ENCODE measurements around the gene LHX2.

Gene LHX2

DNA sequence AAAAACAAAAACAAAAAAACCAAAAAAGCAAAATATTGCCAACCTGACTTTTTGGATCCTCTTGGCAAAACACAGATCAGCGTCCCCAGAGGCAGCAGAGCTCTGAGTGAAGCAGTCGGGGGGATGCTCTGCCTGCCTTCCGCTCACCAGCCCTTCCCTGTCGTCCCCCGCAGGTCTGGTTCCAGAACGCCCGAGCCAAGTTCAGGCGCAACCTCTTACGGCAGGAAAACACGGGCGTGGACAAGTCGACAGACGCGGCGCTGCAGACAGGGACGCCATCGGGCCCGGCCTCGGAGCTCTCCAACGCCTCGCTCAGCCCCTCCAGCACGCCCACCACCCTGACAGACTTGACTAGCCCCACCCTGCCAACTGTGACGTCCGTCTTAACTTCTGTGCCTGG lies 20.7 kb downstream of the LHX2 start:
- no peak for DNase-seq (ENCODE audit: low read depth in 1 of 2, low spot score in 1 of 2)

GRCh38 chr9:124033348-124033747 lies 21.8 kb downstream of the LHX2 start:
- no peak for DNase-seq (ENCODE audit: low read depth in 1 of 2, low spot score in 1 of 2)

DNA sequence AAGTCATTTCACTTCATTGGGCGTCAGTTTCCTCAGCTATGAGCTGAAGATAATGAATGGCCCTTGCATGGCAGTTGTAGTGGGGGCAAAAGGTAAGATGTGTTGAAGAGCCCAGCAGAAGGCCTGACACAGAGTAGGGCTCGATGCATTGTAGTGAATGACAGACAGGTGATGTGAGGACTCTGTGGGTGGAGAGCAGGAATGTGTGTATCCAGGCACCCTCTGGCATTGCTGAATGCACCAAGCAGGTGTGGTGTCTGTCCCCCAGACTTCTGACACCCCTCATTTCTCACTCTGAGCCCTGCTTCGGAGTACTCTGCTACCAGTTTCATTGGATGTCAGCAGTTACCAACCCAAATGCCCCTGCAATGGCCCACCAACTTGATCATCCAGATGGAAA lies 22.4 kb downstream of the LHX2 start:
- no peak for DNase-seq (ENCODE audit: low read depth in 1 of 2, low spot score in 1 of 2)

DNA sequence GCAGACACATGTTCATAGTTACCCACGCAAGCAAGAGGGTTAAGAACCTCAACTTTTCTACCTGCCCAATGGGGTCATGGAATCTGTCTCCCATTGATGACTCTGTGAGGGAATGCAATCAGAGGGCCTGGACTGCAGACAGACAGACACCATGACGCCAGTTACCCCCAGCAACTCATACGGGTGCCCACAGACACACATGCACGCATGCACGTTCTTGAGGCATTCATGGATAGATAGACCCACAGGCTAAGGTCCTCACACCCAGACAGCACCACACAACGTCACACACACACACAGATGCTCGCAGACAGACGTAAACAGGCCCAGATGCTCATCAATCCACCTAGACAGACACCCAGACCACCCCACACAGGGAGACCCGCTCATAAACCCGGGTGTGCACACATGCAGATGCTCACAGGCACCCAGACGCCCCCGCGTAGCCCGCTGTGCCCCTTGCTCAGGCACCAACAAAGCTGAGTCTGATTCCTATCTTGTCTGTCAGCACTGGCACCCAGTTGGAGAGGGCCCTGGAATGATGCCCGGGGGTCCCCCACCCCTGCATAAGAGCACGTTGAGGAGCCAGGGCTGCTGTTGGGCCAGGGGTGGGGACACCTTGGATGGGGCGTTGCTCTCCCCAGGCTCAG lies 23.6 kb downstream of the LHX2 start:
- DNase-seq (ENCODE audit: low read depth in 1 of 2, low spot score in 1 of 2), result no peak

GRCh38 chr9:124036578-124036977 lies 25.0 kb downstream of the LHX2 start:
- no peak for DNase-seq (ENCODE audit: low read depth in 1 of 2, low spot score in 1 of 2)

DNA sequence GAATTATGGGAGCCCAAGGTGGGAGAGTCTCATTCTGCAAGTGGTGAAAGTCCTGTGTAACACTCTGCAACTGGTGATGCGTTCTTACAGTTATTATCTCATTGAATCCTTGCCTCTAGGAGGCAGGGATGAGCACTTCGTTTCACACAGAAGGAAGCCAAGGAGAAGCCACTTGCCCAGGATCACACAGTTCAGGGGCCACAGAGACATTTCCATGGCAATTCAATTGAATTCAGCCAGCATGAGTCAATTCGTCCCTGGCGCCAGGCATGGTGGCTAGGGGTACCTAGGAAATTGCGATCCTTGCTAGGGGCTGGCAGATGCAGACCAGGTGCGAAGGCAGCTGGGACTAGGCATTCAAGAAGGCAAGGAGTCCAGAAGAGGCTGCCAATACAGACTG lies 26.2 kb downstream of the LHX2 start:
- no peak for DNase-seq (ENCODE audit: low read depth in 1 of 2, low spot score in 1 of 2)

- no peak for DNase-seq (ENCODE audit: low read depth in 1 of 2, low spot score in 1 of 2)
Observed at GRCh38 chr9:124038239-124038638, 26.7 kb downstream of the LHX2 start.

- no peak for DNase-seq (ENCODE audit: low read depth in 1 of 2, low spot score in 1 of 2)
Observed at GRCh38 chr9:124038790-124039633, 27.4 kb downstream of the LHX2 start.

DNA sequence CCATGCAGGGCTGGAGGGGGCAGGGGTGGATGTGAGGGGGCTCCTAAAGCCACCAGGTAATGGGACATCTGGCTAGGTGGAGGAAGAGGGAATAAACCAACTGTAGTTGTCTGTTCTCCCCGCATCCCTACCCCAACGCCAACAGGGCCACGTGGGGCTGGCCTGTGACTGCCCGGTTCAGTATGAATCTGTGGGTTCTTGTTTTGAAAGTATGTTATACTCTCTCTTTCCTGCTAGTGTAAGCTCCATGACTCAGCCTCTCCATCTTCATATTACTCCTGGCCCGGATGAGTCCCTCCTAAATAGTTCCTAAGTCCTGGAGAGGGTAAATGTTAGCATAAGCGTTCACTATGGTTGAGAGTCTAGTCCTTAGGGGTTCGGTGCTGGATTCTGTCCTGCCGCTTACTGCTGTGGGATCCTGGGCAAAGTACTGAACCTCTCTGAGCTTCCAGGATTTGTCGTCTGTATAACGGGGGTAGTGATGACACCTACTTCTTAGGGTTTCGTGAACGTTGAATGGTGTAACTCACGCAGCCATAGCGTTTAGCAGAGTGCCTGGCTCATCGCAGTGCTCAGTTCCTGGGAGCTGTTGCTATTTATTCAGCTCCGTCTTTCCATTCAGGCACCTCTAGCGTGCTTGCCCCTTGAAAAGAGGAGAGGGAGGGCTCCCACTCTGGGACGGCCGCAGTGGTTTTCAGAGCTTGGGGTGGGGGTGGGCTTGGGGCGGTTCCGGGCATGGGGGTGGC lies 28.8 kb downstream of the LHX2 start:
- no peak for DNase-seq (ENCODE audit: low read depth in 1 of 2, low spot score in 1 of 2)

GRCh38 chr9:124040935-124041816 lies 29.6 kb downstream of the LHX2 start:
- DNase-seq (ENCODE audit: low read depth in 1 of 2, low spot score in 1 of 2), result no peak

- no peak for DNase-seq (ENCODE audit: low read depth in 1 of 2, low spot score in 1 of 2)
Observed at GRCh38 chr9:124041817-124042116, 30.2 kb downstream of the LHX2 start.

DNA sequence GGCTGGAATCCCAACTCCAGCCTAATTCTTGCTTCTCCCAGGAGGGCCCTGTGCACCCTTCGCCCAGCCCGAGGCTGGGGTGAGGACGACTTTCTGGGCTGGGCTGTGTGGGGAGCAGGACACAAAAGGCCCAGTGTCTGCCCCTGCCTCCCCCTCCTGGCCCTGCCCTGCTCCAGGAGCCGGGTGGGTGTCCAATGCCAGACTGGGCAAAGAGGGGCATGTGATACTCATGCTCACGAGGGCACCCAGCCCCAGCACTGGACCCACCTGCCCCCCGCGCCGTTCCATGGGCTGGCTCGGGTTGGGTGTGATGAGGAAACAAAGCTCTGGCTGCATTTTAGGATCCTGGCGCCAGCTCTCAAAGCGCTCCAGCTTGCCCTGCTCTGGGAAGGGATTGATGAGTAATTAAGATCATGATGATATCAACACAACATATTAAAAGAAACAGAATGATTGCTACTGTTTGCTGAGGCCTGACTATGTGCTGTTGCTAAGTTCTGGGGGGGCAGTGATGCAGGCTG lies 30.7 kb downstream of the LHX2 start:
- no peak for DNase-seq (ENCODE audit: low read depth in 1 of 2, low spot score in 1 of 2)

- no peak for DNase-seq (ENCODE audit: low read depth in 1 of 2, low spot score in 1 of 2)
Observed at GRCh38 chr9:124044448-124044847, 32.9 kb downstream of the LHX2 start.

GRCh38 chr9:124045076-124045829 lies 33.7 kb downstream of the LHX2 start:
- DNase-seq (ENCODE audit: low read depth in 1 of 2, low spot score in 1 of 2), result no peak

DNA sequence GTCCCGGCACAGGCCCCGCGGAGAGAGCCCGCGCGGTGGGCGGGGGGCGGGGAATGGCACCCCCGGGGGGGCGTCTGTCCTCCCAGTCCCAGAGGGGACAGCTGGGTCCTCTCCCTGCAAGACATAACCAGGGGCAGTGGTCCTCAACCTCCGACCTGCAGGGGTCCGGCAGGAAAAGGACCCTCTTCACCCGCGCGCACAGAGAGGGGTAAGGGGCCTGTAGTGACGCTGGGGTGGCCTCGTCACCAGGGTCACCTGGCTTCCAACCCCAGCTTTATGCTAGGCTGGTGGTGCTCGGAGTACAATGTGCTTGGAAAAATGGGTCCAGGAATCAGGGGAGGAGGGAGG lies 34.2 kb downstream of the LHX2 start:
- DNase-seq (ENCODE audit: low read depth in 1 of 2, low spot score in 1 of 2), result no peak

- DNase-seq (ENCODE audit: low read depth in 1 of 2, low spot score in 1 of 2), result no peak
Observed at GRCh38 chr9:124046189-124046588, 34.6 kb downstream of the LHX2 start.

DNA sequence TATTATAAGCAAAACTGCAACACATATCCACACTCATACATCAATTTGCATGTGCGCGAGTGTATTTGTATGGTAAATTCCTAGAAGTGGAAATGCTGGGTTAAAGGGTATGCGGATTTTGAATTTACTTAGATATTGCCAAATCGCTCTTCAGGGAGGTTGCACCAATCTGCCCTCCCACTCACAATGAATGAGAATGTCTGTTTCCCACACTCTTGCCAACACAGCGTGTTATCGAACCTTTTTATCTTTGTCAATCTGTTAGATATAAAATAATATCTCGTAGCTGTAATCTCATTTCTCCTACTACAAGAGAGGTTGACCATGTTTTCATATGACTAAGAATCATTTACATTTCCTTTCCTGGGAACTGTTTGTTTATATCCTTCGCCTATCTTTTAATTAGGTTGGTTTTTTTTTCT lies 35.7 kb downstream of the LHX2 start:
- DNase-seq (ENCODE audit: low read depth in 1 of 2, low spot score in 1 of 2), result no peak

GRCh38 chr9:124050955-124051354 lies 39.4 kb downstream of the LHX2 start:
- no peak for DNase-seq (ENCODE audit: low read depth in 1 of 2, low spot score in 1 of 2)

GRCh38 chr9:124052401-124052800 lies 40.8 kb downstream of the LHX2 start:
- no peak for DNase-seq (ENCODE audit: low read depth in 1 of 2, low spot score in 1 of 2)

- DNase-seq (ENCODE audit: low read depth in 1 of 2, low spot score in 1 of 2), result no peak
Observed at GRCh38 chr9:124054582-124055227, 43.1 kb downstream of the LHX2 start.

Data from activated CD4-positive, alpha-beta T cell treated with anti-CD3 and anti-CD28 coated beads, Interleukin-2, amount 50 U/mL, for 24 hours (primary cell).